Measurements from ENCODE around the gene TBXA2R. TPM values are rescaled to one million over a fixed set of nuclear protein-coding genes. Genes with fewer than 3 reads are reported as not detected.

Gene TBXA2R
- total and polyA plus RNA-seq, 2 experiments from 2014 or later, result 0.42 to 0.73 TPM

DNA sequence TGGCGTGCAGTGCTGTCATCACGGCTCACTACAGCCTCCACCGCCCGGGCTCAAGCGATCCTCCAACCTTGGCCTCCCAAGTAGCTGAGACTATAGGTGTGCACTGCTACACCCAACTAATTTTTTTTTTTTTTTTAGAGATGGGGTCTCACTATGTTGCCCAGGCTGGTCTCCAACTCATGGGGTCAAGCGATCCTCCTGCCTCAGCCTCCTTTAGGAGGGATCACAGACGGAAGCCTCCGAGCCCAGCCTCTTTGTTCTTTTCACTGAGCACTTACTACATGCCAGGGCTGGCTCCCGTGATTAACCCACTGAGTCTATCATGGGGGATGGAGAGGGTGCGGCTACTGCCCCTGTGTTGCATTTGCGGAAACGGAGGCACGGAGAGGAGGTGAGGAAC is 32.8 kb upstream of the TBXA2R start:
- no peaks in the 10 kb centered on the region for H3K79me2 ChIP-seq (replicated peaks; ENCODE audit: insufficient read depth)
- TF ChIP-seq JUNB (IDR thresholded peaks at IDR 0.05; ENCODE audit: unreplicated experiment) (no peak), EZH2phosphoT487 (IDR thresholded peaks at IDR 0.05; ENCODE audit: unreplicated experiment) (no peak), ZNF331 (CRISPR knock-in tag; IDR thresholded peaks at IDR 0.05; ENCODE audit: low read depth) (no peak), EZH2 (IDR thresholded peaks at IDR 0.05; ENCODE audit: low read depth, unreplicated experiment) (no peak), NANOG (IDR thresholded peaks at IDR 0.05; ENCODE audit: borderline replicate concordance) (no peak), STAT1 (IDR thresholded peaks at IDR 0.05; ENCODE audit: unreplicated experiment) (no peak), POLR2AphosphoS5 (IDR thresholded peaks at IDR 0.05; ENCODE audit: low read depth) (no peak), CREB1 (CRISPR knock-in tag; IDR thresholded peaks at IDR 0.05; ENCODE audit: low read depth) (no peak), ZNF114 (CRISPR knock-in tag; IDR thresholded peaks at IDR 0.05) (no peak)
- TF ChIP-seq, protein P1, sequence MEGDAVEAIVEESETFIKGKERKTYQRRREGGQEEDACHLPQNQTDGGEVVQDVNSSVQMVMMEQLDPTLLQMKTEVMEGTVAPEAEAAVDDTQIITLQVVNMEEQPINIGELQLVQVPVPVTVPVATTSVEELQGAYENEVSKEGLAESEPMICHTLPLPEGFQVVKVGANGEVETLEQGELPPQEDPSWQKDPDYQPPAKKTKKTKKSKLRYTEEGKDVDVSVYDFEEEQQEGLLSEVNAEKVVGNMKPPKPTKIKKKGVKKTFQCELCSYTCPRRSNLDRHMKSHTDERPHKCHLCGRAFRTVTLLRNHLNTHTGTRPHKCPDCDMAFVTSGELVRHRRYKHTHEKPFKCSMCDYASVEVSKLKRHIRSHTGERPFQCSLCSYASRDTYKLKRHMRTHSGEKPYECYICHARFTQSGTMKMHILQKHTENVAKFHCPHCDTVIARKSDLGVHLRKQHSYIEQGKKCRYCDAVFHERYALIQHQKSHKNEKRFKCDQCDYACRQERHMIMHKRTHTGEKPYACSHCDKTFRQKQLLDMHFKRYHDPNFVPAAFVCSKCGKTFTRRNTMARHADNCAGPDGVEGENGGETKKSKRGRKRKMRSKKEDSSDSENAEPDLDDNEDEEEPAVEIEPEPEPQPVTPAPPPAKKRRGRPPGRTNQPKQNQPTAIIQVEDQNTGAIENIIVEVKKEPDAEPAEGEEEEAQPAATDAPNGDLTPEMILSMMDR (conservative IDR thresholded peaks at IDR 0.05; ENCODE audit: low read depth in 2 of 2), result no peak
- TF ChIP-seq, protein P2, sequence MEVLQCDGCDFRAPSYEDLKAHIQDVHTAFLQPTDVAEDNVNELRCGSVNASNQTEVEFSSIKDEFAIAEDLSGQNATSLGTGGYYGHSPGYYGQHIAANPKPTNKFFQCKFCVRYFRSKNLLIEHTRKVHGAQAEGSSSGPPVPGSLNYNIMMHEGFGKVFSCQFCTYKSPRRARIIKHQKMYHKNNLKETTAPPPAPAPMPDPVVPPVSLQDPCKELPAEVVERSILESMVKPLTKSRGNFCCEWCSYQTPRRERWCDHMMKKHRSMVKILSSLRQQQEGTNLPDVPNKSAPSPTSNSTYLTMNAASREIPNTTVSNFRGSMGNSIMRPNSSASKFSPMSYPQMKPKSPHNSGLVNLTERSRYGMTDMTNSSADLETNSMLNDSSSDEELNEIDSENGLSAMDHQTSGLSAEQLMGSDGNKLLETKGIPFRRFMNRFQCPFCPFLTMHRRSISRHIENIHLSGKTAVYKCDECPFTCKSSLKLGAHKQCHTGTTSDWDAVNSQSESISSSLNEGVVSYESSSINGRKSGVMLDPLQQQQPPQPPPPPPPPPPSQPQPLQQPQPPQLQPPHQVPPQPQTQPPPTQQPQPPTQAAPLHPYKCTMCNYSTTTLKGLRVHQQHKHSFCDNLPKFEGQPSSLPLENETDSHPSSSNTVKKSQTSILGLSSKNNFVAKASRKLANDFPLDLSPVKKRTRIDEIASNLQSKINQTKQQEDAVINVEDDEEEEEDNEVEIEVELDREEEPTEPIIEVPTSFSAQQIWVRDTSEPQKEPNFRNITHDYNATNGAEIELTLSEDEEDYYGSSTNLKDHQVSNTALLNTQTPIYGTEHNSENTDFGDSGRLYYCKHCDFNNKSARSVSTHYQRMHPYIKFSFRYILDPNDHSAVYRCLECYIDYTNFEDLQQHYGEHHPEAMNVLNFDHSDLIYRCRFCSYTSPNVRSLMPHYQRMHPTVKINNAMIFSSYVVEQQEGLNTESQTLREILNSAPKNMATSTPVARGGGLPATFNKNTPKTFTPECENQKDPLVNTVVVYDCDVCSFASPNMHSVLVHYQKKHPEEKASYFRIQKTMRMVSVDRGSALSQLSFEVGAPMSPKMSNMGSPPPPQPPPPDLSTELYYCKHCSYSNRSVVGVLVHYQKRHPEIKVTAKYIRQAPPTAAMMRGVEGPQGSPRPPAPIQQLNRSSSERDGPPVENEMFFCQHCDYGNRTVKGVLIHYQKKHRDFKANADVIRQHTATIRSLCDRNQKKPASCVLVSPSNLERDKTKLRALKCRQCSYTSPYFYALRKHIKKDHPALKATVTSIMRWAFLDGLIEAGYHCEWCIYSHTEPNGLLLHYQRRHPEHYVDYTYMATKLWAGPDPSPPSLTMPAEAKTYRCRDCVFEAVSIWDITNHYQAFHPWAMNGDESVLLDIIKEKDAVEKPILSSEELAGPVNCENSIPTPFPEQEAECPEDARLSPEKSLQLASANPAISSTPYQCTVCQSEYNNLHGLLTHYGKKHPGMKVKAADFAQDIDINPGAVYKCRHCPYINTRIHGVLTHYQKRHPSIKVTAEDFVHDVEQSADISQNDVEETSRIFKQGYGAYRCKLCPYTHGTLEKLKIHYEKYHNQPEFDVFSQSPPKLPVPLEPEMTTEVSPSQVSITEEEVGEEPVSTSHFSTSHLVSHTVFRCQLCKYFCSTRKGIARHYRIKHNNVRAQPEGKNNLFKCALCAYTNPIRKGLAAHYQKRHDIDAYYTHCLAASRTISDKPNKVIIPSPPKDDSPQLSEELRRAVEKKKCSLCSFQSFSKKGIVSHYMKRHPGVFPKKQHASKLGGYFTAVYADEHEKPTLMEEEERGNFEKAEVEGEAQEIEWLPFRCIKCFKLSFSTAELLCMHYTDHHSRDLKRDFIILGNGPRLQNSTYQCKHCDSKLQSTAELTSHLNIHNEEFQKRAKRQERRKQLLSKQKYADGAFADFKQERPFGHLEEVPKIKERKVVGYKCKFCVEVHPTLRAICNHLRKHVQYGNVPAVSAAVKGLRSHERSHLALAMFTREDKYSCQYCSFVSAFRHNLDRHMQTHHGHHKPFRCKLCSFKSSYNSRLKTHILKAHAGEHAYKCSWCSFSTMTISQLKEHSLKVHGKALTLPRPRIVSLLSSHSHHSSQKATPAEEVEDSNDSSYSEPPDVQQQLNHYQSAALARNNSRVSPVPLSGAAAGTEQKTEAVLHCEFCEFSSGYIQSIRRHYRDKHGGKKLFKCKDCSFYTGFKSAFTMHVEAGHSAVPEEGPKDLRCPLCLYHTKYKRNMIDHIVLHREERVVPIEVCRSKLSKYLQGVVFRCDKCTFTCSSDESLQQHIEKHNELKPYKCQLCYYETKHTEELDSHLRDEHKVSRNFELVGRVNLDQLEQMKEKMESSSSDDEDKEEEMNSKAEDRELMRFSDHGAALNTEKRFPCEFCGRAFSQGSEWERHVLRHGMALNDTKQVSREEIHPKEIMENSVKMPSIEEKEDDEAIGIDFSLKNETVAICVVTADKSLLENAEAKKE (CRISPR knock-in tag; IDR thresholded peaks at IDR 0.05), result no peak
- TF ChIP-seq, protein P3, sequence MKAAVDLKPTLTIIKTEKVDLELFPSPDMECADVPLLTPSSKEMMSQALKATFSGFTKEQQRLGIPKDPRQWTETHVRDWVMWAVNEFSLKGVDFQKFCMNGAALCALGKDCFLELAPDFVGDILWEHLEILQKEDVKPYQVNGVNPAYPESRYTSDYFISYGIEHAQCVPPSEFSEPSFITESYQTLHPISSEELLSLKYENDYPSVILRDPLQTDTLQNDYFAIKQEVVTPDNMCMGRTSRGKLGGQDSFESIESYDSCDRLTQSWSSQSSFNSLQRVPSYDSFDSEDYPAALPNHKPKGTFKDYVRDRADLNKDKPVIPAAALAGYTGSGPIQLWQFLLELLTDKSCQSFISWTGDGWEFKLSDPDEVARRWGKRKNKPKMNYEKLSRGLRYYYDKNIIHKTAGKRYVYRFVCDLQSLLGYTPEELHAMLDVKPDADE (IDR thresholded peaks at IDR 0.05), result no peak
- TF ChIP-seq, protein P4, sequence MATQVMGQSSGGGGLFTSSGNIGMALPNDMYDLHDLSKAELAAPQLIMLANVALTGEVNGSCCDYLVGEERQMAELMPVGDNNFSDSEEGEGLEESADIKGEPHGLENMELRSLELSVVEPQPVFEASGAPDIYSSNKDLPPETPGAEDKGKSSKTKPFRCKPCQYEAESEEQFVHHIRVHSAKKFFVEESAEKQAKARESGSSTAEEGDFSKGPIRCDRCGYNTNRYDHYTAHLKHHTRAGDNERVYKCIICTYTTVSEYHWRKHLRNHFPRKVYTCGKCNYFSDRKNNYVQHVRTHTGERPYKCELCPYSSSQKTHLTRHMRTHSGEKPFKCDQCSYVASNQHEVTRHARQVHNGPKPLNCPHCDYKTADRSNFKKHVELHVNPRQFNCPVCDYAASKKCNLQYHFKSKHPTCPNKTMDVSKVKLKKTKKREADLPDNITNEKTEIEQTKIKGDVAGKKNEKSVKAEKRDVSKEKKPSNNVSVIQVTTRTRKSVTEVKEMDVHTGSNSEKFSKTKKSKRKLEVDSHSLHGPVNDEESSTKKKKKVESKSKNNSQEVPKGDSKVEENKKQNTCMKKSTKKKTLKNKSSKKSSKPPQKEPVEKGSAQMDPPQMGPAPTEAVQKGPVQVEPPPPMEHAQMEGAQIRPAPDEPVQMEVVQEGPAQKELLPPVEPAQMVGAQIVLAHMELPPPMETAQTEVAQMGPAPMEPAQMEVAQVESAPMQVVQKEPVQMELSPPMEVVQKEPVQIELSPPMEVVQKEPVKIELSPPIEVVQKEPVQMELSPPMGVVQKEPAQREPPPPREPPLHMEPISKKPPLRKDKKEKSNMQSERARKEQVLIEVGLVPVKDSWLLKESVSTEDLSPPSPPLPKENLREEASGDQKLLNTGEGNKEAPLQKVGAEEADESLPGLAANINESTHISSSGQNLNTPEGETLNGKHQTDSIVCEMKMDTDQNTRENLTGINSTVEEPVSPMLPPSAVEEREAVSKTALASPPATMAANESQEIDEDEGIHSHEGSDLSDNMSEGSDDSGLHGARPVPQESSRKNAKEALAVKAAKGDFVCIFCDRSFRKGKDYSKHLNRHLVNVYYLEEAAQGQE (IDR thresholded peaks at IDR 0.05; ENCODE audit: unreplicated experiment), result no peak
- H2AFZ ChIP-seq, result no peak overlapping the region
- H3K4me1 ChIP-seq (ENCODE audit: insufficient read depth), result no peaks in the 10 kb centered on the region
- H3K4me2 ChIP-seq, result no peak overlapping the region
- DNase-seq (ENCODE audit: low spot score) (no peak), ATAC-seq (no peak)
- Mint-ChIP-seq H3K4me1 (no peaks in the 10 kb centered on the region), H3K27ac (no peak overlapping the region), H3K27me3 (ENCODE audit: insufficient read depth, low read depth, poor library complexity) (peaks cover 3% of the 10 kb centered on the region), H3K36me3 (ENCODE audit: low read depth) (peaks cover 13% of the 10 kb centered on the region), H3K4me3 (no peak overlapping the region), H3K9me3 (no peaks in the 10 kb centered on the region)
- no peaks in the 10 kb centered on the region for H3F3A ChIP-seq (replicated peaks; ENCODE audit: low read depth)
- H3K27ac ChIP-seq (ENCODE audit: low read depth), result no peak overlapping the region
- H3K4me3 ChIP-seq, result no peak overlapping the region
- H3K36me3 ChIP-seq (ENCODE audit: insufficient read depth), result no peaks in the 10 kb centered on the region; the same call in 1 of the 2 replicates
- H4K20me1 ChIP-seq (replicated peaks; ENCODE audit: insufficient read depth), result no peaks in the 10 kb centered on the region
- no peaks in the 10 kb centered on the region for H3K9me2 ChIP-seq (ENCODE audit: insufficient read depth)
- no peaks in the 10 kb centered on the region for H3K27me3 ChIP-seq (ENCODE audit: insufficient read depth)

All from GM23338 (cell line).